Hepatocyte (in vitro differentiated cells): ENCODE data around the gene SH2B2.

Experiments
- CTCF ChIP-seq: fragments of 200-600 bp; sonication (generic); IDR thresholded peaks from 2 replicates; pipeline ENCODE4 v1.5.1; 2016; ENCODE audit warnings: antibody characterized with exemption, mild to moderate bottlenecking; ENCODE audit not compliant: poor library complexity
- EZH2 ChIP-seq: fragments of 200-600 bp; sonication (generic); IDR thresholded peaks from 2 replicates; pipeline ENCODE4 v1.6.1; 2016; ENCODE audit warnings: antibody characterized with exemption, mild to moderate bottlenecking, borderline replicate concordance

DNA sequence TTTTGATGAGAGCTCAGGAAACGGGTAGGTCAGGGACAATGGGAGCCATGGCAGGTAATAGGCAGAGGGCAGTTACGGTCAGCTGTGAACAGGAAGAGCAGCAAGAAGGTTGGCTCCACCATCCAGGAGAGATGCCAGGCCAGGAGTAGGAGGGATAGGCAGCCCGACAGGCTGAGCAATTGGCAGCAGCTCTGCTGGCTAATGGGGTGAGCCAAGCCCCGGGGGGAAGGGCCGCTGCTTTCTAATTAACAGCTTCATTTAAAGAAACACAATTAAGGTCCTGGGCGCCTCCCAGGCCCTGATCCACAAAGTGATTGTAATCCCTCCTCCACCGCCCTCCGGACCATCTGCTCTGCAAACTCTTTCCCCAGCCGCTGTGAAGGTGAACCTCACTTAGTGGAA is 23.7 kb downstream of the SH2B2 start:
- TF ChIP-seq CTCF = no peak
- TF ChIP-seq EZH2 = no peak
